Thyroid gland (tissue), 4 donors: ENCODE results near the gene ISM1.

Source experiments
- POLR2A ChIP-seq, 2 donors: fragments of 450-650 bp; IDR thresholded peaks; one replicate each; pipeline ENCODE4 v1.6.1; 2017; ENCODE audit warnings: antibody characterized with exemption in 2 of 2, mild to moderate bottlenecking in 2 of 2, moderate library complexity in 1 of 2
- TF ChIP-seq, protein P1 (sequence below), 6 experiments: fragments of 200-600 bp in 3 of 6; fragments of 450-650 bp in 3 of 6; sonication (generic) in 3 of 6; IDR thresholded peaks; one replicate each; pipeline ENCODE4 v1.5.1; 2016 to 2019; ENCODE audit warnings: antibody characterized with exemption in 6 of 6, mild to moderate bottlenecking in 2 of 6, inconsistent platforms in 1 of 6, moderate library complexity in 1 of 6

DNA sequence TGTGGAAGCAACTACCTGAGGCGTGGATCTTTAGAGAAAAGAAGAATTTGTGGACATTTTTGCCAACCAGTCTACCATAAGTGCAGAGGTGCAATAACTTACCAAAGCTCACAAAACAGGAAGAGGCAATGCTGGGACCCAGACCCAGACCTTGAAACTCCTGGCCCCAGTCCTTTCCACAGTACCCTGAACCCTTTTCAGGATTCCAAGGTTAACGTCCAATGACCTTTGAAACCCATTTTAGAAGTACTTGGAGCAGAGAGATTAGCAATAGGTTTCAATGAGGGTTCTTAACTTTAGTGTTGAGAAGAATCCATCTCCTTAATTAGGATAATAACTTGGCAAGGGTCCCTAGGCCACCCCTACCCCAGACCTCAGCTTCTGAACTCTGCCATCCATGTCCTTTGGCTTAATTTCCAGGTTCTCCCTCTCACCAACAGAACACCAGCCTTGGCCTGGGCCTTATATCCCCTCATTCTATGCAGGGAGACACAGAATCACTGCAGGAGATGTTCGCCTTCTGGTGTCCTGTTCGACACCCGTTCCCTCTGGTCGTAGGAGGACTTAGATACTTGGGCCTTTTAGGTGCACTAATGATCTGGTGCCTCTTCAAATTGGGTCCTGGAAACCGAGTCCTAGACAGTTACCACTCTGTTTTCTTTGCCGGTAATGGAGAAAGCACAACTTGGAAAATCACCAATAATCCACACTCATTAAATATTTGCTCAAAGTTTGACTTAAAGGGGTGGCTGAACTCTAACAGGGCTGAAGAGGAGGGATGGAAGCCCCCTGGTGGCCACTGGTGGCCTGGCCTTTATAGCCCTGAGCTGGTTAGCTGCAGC, 40.6 kb downstream of the ISM1 start:
- no peak for TF ChIP-seq POLR2A (IDR thresholded peaks at IDR 0.05)
- TF ChIP-seq, protein P1, sequence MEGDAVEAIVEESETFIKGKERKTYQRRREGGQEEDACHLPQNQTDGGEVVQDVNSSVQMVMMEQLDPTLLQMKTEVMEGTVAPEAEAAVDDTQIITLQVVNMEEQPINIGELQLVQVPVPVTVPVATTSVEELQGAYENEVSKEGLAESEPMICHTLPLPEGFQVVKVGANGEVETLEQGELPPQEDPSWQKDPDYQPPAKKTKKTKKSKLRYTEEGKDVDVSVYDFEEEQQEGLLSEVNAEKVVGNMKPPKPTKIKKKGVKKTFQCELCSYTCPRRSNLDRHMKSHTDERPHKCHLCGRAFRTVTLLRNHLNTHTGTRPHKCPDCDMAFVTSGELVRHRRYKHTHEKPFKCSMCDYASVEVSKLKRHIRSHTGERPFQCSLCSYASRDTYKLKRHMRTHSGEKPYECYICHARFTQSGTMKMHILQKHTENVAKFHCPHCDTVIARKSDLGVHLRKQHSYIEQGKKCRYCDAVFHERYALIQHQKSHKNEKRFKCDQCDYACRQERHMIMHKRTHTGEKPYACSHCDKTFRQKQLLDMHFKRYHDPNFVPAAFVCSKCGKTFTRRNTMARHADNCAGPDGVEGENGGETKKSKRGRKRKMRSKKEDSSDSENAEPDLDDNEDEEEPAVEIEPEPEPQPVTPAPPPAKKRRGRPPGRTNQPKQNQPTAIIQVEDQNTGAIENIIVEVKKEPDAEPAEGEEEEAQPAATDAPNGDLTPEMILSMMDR (IDR thresholded peaks at IDR 0.05), result peak; percentile 14 to 59 (median 53)
